Breast epithelium (tissue), 4 donors: ENCODE data around the gene NUDT5. TPM values are rescaled to one million over a fixed set of nuclear protein-coding genes. Genes with fewer than 3 reads are reported as not detected.

Experiments
- DNase-seq, 2 donors: peaks; one replicate each; pipeline ENCODE4 v3.0.0-alpha.2; 2019; ENCODE audit warnings: low spot score in 2 of 2
- H3K27ac ChIP-seq, 2 donors: fragments of 200-600 bp; sonication (generic) in 1 of 2; one replicate each; pipeline ENCODE4 v1.5.1; 2016 to 2019; ENCODE audit warnings: mild to moderate bottlenecking in 1 of 2
- H3K27me3 ChIP-seq, 2 donors: fragments of 200-600 bp; sonication (generic) in 1 of 2; one replicate each; pipeline versions ENCODE4 v1.5.1 to v1.6.0; 2017 to 2019; ENCODE audit warnings: control low read depth in 1 of 2, mild to moderate bottlenecking in 1 of 2
- H3K36me3 ChIP-seq: fragments of 200-600 bp; one replicate; pipeline ENCODE4 v1.5.1; 2019
- H3K4me1 ChIP-seq, 2 donors: fragments of 200-600 bp; sonication (generic); one replicate each; pipeline ENCODE4 v1.5.1; 2016 to 2019; ENCODE audit warnings: control low read depth in 1 of 2
- H3K4me3 ChIP-seq, 3 donors: fragments of 200-600 bp; sonication (generic); 1 replicate in 2 of 3; 2 replicates in 1 of 3; pipeline ENCODE4 v1.5.1; 2016 to 2019; ENCODE audit warnings: mild to moderate bottlenecking in 3 of 3, moderate library complexity in 2 of 3
- H3K9me3 ChIP-seq, 2 donors: fragments of 200-600 bp; sonication (generic) in 1 of 2; one replicate each; pipeline ENCODE4 v1.5.1; 2016 to 2019; ENCODE audit warnings: control low read depth in 1 of 2
- POLR2A ChIP-seq: fragments of 450-650 bp; IDR thresholded peaks from one replicate; pipeline ENCODE4 v1.6.1; 2016; ENCODE audit warnings: antibody characterized with exemption, mild to moderate bottlenecking, moderate library complexity
- POLR2AphosphoS5 ChIP-seq, 3 donors: sonication (generic); formaldehyde crosslinking; IDR thresholded peaks; one replicate each; pipeline ENCODE4 v1.6.1; 2017; ENCODE audit warnings: antibody characterized with exemption in 3 of 3
- intact Hi-C: fragments of 100-400 bp; cut with DNase I; formaldehyde crosslinking; loops from one replicate; pipeline ENCODE4 v1.15.1; 2023; ENCODE audit warnings: low total_unique reads
- total RNA-seq, 3 donors: library from RNA; depleted of rRNA; stranded (reverse); fragments of >200 nt; gene quantifications; one replicate each; pipeline ENCODE4 v1.1.0, GENCODE V29; 2016
- TF ChIP-seq, protein P1 (sequence below), 3 donors: fragments of 450-650 bp; IDR thresholded peaks; one replicate each; pipeline ENCODE4 v1.5.1; 2016 to 2017; ENCODE audit warnings: antibody characterized with exemption in 3 of 3, mild to moderate bottlenecking in 3 of 3, moderate library complexity in 3 of 3

The NUDT5 gene
- total RNA-seq, 3 donors from 2014 or later: 44.3 to 54.4 (median 49.3) TPM

DNA sequence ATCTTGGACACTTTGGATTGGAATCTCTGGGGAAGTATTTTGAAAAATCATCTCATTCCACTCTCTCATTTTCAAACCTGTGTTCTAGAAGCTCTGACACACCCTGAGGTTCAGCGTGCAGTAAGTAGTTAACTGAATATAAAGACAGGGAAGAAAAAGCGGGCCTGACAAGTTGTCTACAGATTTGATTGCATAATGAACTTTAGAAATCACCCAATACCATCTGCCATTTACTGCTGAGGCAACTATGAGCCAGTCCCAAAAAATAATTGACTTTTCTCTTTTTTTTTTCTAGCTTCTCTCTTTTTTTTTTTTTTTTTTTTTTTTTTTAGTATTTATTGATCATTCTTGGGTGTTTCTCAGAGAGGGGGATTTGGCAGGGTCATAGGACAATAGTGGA is 29.8 kb upstream of the NUDT5 start:
- H3K4me1 ChIP-seq: no peaks in the 10 kb centered on the region
- no peaks in the 10 kb centered on the region for H3K36me3 ChIP-seq
- no peak overlapping the region for H3K27ac ChIP-seq
- no peaks in the 10 kb centered on the region for H3K9me3 ChIP-seq
- TF ChIP-seq POLR2AphosphoS5 (IDR thresholded peaks at IDR 0.05): no peak
- TF ChIP-seq, protein P1, sequence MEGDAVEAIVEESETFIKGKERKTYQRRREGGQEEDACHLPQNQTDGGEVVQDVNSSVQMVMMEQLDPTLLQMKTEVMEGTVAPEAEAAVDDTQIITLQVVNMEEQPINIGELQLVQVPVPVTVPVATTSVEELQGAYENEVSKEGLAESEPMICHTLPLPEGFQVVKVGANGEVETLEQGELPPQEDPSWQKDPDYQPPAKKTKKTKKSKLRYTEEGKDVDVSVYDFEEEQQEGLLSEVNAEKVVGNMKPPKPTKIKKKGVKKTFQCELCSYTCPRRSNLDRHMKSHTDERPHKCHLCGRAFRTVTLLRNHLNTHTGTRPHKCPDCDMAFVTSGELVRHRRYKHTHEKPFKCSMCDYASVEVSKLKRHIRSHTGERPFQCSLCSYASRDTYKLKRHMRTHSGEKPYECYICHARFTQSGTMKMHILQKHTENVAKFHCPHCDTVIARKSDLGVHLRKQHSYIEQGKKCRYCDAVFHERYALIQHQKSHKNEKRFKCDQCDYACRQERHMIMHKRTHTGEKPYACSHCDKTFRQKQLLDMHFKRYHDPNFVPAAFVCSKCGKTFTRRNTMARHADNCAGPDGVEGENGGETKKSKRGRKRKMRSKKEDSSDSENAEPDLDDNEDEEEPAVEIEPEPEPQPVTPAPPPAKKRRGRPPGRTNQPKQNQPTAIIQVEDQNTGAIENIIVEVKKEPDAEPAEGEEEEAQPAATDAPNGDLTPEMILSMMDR (IDR thresholded peaks at IDR 0.05): no peak
- no peak for TF ChIP-seq POLR2A
- DNase-seq: no peak
- H3K4me3 ChIP-seq: no peak overlapping the region
- H3K27me3 ChIP-seq: no peaks in the 10 kb centered on the region
- intact Hi-C loops: no loop called here

DNA sequence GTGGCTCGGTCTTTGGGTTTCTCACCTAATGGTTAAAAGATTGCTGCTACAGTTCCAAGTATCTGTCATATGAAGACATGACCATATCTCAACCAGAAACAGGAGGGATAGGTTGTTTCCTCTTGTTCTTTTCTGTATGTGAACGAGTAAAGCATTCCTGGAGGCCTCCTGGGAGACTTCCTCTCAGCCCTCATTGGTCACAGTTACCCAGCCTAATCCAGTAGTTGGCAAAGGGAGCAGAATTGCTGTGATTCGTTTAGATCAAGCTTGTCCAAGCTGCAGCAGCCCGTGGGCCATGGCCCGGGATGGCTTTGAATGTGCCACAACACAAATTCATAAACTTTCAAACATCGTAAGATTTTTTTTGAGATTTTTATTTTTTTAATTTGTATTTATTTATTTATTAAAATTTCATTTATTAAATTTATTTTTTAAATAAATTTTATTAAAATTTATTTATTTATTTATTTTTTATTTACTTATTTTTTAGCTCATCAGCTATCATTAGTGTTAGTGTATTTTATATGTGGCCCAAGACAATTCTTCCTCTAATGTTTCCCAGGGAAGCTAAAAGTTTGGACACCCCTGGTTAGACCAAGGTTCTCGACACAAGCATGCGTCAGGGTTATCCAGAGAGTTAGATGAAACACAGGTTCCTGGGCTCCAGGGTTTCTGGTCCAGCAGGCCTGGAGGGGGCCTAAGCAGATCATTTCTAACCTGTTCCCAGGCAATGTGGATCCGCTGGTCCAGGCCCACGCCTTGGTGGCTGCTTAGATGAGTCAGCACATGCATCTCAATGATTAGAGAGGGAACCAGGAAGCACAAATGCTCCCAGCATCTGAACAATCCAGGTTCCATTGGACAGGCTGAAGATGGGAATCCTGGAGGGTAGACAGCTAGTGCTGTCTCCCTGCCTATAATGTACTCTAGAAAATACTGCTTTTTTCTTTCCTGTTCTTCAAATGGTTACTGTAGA is 25.9 kb upstream of the NUDT5 start:
- TF ChIP-seq, protein P1 (IDR thresholded peaks at IDR 0.05): no peak
- TF ChIP-seq POLR2A (no peak), POLR2AphosphoS5 (IDR thresholded peaks at IDR 0.05) (no peak)
- no peak overlapping the region for H3K27ac ChIP-seq
- H3K4me1 ChIP-seq: no peaks in the 10 kb centered on the region
- no peaks in the 10 kb centered on the region for H3K9me3 ChIP-seq
- H3K4me3 ChIP-seq: no peak overlapping the region
- no peak for DNase-seq
- intact Hi-C loops: no loop called here
- peaks cover 5% of the 10 kb centered on the region for H3K36me3 ChIP-seq
- no peaks in the 10 kb centered on the region for H3K27me3 ChIP-seq

DNA sequence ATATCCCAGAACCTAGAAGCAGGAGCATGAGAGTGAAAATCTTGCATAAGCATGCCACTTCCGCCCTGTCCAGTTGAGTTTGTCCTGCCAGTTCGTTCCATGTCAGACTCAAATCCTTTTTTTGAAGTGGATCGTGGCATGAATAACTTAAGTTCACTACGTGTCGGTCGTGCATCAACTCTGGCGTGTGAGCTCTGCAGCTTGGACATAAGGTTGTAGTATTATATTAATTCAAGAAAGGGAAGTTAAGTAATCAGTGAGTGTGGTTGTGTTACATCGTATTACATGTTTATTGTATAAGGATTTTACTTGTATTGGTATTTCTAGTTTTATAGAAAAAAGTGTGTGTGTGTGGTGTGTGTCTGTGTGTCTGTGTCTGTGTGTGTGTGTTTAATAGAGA is 23.3 kb upstream of the NUDT5 start:
- peaks cover 5% of the 10 kb centered on the region for H3K36me3 ChIP-seq
- no peaks in the 10 kb centered on the region for H3K9me3 ChIP-seq
- TF ChIP-seq POLR2A: no peak
- TF ChIP-seq, protein P1 (IDR thresholded peaks at IDR 0.05): no peak
- TF ChIP-seq POLR2AphosphoS5 (IDR thresholded peaks at IDR 0.05): no peak
- DNase-seq: no peak
- no peaks in the 10 kb centered on the region for H3K4me1 ChIP-seq
- no peaks in the 10 kb centered on the region for H3K27me3 ChIP-seq
- H3K27ac ChIP-seq: no peak overlapping the region
- no peak overlapping the region for H3K4me3 ChIP-seq
- intact Hi-C loops: no loop called here

DNA sequence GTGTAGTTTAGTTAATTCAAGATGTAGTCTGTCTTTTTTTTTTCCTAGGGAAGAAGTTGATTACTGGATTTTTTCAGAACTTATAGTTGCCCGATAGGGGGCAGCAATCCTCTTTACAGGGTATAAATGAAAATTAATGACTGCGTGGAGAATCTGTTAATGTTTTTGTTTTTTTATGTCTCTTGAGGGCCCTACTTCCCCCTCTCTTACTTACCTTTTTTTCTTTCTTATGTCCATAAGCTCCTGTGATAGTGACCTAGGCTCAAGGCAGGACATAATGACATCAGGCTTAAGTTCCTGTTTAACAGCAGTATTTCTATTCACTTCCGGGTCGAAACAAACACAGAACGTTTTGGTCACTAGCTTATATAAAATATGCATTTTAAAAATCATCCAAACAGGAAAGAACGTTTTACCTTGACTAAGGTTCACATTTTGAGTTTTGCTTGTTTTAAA is 19.1 kb upstream of the NUDT5 start:
- Histone ChIP-seq H3K36me3 (peaks cover 10% of the 10 kb centered on the region), H3K27ac (peak overlapping the region in 1 of 2 donors; percentile 19), H3K4me1 (no peaks in the 10 kb centered on the region), H3K4me3 (peak overlapping the region in 1 of 3 donors; percentile 2), H3K9me3 (no peaks in the 10 kb centered on the region), H3K27me3 (no peaks in the 10 kb centered on the region)
- no peak for TF ChIP-seq POLR2AphosphoS5 (IDR thresholded peaks at IDR 0.05)
- no peak for TF ChIP-seq POLR2A
- TF ChIP-seq, protein P1 (IDR thresholded peaks at IDR 0.05): peak; percentile 27 to 44 (median 44)
- DNase-seq: no peak
- intact Hi-C loops: no loop called here

DNA sequence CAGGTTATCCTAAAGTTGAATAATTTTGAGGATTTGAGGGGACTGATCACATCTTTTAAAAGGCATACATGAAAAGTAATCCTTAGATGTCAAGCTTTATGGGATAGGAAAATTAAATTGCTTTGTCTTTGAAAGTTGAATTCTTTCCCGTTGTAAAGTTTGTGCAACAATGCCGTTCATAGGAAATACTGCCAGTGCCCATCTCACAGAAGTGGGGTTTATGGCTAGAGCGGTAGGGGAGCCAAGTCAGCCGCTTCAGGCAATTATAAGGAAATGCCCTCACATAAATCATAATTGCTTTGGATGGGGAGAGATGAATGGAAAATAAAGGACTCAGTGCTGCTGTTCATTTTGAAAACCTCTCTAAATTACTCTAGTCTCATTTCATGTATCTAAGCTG is 18.4 kb upstream of the NUDT5 start:
- TF ChIP-seq POLR2AphosphoS5 (IDR thresholded peaks at IDR 0.05) (no peak), POLR2A (no peak)
- TF ChIP-seq, protein P1 (IDR thresholded peaks at IDR 0.05): no peak
- Histone ChIP-seq H3K9me3 (no peaks in the 10 kb centered on the region), H3K27me3 (no peaks in the 10 kb centered on the region), H3K4me1 (no peaks in the 10 kb centered on the region), H3K27ac (peak overlapping the region in 1 of 2 donors; percentile 19), H3K4me3 (no peak overlapping the region), H3K36me3 (peaks cover 10% of the 10 kb centered on the region)
- no peak for DNase-seq
- intact Hi-C loops: no loop called here
